NCI-H2227 (cell line): Measurements from ENCODE around the gene PRRT1.
"Not testable (repeated sequence)": the region's sequence is repeated elsewhere in the genome, so short reads cannot be mapped to it uniquely, and the experiment has no call there.

Experiments
- DNase-seq: peaks from one replicate; lab custom pipeline; 2025; ENCODE audit not compliant: unreplicated experiment; lab: John Stamatoyannopoulos, UW

Gene PRRT1

DNA sequence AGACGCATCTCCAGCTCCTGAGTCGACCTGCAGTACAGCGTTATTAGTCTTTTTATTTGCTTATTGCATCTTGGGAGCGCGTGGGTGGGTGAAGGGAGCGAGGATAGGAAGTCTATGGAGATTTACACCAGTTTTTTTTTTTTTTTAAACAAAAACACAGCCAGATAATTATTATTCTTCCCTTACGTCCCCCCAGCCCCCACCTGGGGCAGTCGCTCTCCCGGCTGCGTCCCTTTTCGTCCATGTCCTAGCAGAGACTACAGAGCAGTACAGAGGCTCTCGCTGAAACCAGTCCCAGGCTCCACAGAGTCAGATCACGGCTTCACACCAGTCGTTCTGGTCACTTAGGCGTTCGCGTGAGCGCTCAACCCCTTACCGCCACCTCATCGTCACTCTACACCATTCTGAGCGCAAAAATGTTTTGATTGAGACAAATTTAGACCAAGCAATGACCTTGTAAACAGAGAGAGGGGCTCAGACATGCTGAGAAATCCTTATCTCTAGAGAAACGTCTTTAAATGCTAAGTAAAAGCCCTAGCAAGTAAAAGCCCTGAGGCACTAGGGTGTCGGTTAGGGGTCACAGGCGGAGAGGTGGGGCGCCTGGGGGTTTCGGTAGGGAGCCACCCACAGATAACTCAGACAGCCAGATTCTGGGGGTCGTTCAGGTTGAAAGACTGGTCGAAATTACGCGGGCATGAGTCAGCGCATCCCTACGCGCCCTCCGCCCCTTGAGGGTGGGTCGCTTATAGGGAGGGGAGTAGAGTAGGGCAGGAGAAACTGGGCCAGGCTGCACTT, 1.2 kb upstream of the PRRT1 start:
- peak; percentile 79 for DNase-seq

DNA sequence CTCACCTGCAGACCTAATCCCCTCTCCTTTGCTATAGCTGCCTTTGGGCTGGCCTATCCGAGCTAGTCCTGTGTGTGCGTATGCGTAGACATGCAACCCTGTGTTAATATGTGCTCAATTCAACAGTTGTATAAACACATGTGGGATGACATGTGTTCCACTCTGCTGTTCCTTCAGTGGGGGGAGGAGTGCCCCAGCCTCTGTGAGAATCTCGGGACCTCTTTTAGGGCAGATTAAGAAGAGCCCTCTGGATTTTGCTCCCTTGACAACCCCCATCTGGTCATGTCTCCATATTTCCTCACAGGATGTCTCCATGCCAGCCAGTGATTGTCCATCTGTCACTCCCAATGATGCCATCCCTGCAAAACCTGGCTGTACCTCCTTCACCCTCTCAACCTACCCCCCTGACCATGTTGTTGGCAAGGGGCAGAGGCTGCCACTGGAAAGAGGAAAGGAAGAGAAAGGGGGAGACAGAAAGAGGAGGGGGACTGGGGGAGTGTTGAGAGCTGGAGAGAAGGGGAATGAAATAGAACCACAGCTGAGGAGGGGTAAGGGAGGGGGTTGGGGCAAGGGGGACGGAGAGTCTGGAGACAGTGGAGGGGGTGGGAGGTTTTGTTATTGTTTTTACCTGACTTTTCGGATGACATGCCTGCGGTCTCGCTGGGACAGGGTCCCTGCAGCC, 417 bp downstream of the PRRT1 start:
- no peak for DNase-seq

DNA sequence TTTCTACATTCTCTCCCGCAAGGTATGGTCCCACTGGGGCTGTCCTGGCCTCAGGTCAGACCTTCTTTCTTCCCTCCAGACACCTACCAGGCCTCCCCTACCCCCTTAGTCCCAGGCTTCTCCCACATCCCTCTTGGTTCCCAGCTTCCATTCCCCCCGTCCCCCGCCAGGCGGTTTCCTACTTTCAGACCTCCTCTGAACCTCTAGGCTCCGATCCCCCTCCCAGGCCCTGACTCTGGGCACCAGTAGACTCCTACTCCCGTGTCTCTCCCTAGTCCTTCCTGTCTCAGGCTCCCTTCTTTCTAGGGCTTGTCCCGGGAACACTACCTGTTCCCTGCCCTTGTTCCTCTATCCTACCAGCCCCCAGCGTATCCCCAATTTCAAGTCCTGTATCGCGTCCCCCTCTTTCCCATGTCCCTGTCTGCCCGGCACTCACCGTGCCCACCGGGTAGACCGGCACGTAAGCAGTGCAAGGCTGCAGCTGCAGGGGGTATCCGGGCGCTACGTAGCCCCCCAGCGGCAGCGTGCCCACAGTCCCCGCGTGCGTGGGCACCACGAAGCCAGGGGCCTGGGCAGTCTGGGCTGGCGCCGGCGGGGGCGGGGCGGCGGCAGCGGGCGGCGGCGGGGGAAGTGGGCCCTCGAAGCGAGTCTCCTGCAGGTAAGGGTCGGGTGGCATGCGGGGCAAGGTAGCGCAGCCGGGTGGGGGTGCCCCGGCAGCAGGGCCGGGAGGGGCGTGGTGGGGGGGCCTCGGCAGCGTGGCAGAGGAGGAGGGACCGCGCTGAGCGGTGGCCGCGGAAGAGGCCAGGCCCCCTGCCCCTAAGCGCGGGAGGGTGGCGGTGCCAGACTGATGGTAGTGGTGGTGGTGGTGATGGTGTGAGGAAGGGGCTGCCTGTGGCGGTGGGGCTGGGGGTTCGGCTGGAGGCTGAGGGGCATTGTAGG, 1.5 kb downstream of the PRRT1 start:
- no peak for DNase-seq

DNA sequence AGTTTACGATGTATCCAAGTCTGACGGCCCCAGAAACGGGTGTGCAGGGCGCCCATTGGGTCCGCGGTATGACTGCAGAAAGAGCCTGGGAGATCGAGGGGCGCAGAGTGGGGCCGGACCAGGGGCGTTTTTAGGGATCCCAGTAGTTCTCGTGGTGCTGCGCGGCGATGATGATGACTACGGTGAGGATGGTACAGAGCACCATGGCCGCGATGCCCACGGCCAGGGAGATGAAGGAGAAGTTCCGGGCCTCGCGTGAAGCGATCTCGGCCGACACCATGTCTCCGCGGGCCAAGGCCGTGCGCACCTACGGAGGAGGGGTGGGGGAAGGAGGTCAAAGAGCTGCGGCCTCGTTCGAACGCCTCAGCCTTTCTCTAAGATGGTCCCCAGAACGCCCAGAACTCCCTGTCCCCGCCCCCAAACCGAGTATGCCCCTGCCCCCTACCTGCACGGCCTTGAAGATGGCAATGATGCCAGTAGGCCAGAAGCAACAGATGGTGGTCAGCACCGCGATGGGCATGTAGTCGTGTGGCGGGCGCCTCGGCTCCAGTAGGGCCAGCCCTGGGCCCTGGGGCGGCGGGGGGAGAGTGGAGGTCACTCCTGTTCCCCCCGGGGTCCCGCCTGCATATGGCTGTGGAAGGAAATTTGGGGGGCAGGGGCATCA, 2.5 kb downstream of the PRRT1 start:
- no peak for DNase-seq

DNA sequence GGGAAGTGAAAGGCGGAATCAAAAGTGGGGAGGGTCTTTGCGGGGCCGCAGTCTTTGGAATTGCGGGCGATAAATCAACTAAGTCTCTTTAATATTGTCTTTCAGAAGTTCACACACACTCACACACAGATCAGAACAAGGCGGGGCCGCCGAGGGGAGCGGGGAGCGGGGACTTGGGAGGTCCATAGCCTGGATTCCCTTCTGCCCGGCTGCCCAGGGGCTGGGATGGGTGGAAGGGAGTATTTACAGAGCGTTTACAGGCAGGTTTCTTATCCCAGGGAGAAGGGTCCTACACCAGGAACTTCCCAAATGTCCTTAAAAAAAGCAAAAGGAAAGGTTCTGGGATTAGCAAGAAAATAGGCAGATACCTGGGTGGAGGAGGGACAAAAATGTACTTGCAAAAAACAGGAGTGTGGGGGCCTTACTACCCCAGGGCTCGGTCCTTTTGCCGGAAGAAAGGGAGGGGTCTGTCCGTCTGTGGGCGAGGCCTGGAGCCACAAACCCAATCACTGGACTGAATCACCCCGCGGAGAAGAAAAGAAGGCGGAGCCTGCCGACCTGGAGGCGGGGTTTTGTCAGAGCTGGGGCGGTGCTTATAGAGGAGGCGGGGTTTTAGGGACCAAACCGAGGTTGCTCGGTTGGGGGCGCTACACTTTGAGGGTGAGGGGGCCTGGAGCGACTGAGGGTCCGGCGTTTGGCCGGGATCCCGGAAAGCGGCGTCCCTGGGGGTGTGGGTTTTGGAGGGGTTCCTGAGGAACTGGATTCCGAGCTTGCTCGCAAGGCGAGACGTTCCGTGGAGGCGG, 3.2 kb downstream of the PRRT1 start:
- no peak for DNase-seq

DNA sequence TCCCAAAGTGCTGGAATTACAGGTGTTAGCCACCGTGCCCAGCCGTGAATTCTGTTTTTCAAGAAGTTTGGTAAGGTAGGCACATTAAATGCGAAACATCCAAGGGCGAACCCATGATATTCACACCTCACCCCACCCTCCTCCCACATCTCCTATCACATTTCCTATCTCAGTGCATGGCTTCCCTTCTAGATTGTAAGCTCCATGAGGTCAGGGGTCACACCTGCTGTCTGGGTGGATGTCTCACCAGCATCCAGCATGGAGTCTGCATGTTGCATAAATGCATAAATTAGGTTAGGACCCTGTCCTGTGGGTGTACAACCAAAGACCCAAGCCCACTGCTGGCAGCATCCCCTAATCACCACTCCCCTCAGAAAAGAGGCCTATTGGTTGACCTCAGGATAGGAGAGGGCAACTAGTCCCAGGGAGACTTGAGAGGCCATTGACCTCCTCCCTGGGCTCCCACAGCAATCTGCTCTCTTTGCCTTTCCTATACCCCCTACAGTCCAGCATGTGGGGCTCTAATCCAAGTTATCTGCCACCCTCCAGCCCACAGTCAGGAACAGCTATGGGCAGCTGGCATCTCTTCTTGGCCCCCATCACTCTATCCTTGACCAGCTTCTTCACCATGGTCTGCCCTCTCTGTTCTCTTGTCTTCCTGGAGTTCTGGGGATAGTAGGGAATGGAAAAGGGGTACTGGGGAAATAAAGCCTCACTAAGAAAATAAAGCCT, 4.2 kb downstream of the PRRT1 start:
- DNase-seq, result no peak

DNA sequence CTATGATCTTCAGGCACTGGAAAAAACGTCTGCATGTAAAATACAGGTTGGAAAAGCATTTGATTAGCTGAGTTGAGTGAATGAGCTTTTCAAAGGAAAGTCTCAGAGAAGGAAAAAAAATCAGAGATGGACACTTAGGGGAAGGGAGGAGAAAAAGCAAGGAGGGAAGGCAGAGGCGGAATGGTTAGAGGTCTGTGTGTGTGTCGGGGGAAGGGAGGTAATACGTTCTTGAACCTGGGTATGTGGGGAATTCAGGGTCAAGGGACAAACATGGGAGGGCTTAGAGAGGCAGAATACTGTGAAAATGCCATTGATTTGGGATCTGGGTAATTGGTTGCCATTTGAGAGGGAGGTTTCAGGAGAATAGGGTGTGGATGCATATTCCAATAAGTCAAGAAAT, 5.1 kb downstream of the PRRT1 start:
- no peak for DNase-seq

DNA sequence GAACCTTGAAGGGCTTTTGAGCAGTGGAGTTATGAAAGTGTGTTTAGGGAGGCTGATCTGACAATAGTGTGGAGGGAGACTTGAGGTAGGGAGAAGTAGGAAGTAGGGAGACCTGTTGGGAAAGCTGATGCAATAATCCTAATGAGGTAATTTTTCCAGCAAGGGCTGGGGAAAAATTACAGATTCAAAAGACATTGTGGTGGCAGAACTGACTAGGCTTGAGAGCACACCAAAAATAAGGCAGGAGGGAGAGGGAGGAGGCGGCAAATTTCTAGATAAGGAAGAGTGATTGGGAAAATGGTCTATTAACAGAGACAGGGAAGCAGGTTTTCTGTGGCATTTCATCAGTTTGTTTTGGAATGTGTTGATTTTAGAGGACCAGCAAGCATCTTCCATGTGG, 5.5 kb downstream of the PRRT1 start:
- no peak for DNase-seq

DNA sequence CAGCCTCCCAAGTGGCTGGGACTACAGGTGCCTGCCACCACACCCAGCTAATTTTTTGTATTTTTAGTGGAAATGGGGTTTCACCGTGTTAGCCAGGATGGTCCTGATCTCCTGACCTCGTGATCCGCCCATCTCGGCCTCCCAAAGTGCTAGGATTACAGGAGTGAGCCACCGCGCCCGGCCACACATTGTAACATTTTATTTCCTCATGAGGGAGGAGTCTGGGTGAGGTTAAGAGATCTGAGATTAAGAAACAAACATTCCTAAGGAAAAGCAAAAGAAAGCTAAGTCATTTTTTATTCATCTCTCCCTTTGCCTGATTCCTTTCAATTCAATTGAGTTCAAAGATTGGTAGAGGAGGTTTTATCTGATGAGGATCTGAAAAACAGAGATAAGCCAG, 7.5 kb downstream of the PRRT1 start:
- not testable (repeated sequence) for DNase-seq

DNA sequence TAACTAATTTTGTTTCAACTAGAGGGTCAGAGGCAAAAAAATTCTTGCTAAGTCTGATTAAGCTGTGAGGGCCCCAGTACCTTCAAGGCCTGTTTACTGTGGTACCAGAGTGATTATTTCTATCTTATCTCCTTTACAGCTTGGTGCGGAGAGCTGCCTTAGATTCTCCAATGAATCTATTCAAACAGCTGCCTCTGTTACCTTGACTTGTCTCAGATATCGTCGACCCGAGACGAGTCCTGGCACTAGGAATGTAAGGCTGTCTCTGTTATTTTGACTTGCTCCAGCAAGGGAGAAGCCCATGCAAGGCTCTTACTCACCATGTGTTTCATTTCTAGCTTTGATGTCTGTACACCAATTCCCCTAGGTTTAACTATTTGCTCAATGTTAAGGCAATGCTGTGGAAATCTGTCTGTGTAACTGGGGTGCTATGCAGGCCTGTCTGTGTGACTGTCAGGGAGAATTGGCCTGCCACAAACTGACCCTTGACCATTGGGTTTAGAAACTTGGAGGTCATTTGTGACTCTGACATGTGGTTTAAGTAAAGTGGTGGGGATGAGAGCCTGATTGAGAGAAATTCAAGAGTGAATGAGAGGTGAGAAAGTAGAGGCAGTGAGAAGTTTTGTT, 11.2 kb downstream of the PRRT1 start:
- DNase-seq, result no peak

DNA sequence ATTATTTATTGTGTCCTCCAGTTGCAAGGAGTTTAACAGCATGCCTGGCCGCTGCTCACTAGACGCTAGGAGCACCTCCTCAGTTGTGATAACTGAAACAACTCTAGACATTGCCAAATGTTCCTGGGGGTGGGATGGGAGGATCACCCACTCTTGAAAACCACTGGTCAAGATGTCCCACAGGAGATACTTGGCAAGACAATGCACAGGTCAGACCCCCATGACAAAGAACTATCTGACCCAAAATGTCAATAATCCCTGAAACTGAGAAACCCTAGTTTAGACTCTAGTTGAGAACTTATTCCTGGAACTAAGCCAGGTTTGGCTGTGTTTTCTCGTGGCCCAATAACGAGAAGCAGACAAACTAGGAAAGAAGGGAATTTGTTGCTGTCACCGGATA, 12.1 kb downstream of the PRRT1 start:
- DNase-seq, result no peak

DNA sequence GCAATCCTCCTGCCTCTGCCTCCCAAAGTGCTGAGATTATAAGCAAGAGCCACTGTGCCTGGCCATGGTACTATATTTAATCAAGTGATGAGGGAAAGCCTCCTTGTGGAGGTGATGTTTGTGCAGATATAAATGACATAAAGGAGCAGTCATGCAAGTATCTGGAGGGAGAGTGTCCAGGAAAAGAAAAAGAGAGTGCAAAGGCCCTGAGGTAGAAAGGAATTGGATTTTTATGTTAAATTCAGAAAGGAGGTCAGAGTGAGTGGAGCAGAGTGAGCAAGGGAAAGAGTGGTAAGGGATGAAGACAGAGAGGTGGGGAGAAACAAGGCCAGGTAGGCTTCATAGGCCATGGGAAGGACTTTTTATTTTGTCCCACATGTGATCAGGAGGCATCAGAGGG, 14.3 kb downstream of the PRRT1 start:
- no peak for DNase-seq

DNA sequence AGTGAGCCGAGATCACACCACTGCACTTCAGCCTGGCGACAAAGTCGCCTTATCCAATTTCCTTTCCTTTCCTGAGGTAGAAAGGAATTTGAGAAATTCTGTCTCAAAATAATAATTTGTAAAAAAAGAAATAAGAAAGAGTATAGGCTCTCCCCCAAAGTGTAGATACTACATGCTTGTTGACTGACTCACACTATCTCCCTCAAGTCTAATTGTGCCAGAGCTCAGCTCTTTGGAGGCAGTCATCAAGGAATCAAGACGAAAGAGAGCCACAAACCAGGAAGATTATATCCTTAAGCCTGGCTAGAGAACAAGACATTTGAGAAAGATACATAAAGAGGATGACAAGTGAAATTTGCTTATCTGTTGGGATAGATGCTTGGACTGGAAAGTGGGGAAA, 18.0 kb downstream of the PRRT1 start:
- DNase-seq, result no peak

DNA sequence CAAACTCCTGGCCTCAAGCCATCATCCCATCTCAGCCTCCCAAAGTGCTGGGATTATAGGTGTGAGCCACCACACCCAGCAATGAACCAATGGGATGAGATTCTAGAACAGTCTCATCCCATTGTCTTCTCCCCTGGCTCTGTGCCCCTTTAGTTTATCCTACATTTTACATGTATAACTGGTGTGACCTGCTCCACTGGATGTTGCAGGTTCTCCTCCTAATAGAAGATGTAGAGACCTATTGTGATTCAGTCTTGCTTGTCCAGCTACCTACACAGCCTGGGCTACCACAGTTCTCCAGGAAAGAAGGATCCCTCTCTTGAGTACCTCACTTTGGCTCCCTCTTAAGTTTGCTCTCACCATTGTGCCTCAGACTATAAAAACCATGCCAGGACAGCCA, 19.6 kb downstream of the PRRT1 start:
- no peak for DNase-seq

DNA sequence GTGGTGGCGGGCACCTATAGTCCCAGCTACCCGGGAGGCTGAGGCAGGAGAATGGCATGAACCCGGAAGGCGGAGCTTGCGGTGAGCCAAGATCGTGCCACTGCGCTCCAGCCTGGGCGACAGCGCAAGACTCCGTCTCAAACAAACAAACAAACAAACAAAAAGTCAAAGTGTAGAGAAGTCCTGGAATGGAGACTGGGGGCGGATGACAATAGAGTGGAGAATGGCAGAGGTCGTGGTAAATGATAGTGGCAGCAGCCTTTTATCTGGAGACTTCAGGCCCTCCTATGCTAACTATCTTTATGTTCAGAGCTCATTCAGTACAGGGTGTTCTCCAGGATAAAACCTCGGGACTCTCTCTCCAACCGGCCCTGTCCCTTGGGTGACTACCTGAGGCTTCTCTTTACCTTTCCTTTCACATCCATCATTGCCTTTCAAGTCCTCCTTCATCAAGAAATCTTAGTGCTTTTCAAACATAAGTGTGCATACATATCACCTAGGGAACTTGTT, 20.2 kb downstream of the PRRT1 start:
- DNase-seq, result no peak

DNA sequence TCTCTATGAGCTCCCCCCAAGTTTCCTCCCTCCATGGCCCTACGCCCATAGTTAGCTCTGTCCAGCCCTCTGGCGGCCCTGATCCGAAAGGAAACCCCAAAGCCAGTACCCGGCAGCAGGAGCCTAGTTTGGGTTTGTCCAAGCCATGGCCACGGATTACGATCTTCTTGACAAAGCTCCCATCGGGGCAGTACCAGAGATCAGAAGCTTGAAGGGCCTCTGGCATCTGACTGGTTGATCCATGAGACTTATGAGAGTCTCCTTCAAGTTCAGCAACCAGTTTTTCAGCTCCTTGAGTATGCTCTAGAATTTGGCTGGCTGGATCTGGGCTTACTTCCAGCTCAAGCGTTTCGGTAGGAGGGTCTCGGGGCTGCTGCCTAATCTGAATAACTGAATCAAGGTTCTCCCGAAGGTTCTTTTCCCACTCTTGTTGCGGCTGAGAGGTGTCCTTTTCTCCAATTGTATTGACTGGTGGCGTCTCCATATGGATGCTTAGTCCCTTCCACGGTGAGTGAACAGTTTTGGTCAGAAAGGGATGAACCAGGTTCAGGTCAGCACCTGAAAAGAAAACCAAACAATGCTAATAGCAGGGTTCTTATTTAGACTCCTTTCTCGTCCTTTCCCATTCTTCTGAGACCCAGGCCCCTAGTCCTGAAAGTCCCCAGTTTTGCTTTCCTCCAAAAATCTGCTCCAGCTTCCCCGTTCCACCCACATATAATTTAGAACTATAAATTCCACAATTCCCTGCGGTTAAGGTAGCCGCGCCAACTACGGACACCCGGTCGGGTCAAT, 22.2 kb downstream of the PRRT1 start:
- no peak for DNase-seq

DNA sequence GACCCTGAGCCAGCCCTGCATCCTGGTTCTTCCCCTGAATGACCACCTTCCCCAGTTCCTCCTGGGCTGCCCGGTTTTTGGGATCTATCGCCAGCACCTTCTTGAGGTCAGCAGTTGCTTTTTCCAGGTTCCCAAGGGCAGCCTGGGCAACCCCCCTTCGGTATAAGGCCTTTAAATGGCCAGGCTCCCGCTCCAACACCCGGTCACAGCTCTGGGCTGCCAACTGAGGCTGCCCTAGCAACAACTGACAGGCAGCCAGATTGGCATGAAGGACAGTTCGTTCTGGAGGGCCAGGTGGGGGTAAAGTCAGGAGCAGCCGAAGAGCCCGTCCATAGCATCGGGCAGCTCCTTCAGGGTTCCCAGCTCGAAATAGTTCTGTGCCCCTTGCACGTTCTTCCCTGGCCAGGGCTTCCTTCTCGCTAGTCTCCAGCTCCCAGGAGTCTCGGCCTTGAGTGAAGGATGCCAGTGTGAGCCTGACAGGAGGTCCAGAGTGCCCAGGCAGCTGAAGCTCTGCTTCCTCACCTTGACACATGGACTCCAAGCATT, 22.9 kb downstream of the PRRT1 start:
- DNase-seq, result no peak
